NCI-H2227 (cell line): ENCODE measurements around the gene SUSD1.

Experiments used
- DNase-seq: peaks from one replicate; lab custom pipeline; 2025; ENCODE audit not compliant: unreplicated experiment; lab: John Stamatoyannopoulos, UW

Gene SUSD1

DNA sequence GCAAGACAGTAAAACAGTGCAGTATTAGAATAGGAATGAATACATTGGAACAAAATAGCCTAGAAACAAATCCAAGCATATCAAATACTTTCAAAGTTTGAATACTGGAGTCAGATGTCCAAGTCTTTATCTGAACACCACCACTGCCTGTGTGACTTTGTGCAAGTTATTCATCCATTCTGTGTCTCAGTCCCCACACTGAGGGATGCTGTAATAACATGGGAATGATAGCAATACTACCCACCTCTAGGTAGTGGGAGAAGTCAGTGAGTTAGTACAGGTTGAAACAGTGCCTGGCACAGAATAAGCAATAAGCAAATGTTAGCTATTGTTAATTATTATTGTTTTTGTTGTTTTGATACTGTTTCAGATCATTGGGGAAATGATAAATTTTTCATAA is 130.9 kb downstream of the SUSD1 start:
- DNase-seq, result no peak

DNA sequence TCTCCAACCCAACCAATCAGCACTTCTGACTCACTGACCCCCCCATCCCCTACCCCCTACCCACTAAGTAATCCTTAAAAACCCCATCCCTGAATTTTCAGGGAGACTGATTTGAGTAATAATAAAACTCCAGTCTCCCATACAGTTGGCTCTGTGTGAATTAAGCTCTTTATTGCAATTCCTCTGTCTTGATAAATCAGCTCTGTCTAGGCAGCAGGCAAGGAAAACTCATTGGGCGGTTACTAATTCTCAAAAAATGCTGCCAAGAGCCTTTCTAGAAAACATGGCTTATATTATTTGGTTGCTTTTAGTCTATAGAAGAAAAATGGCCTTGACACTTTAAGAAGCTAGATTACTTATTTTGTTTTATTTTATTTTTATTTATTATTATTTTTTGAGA is 131.7 kb downstream of the SUSD1 start:
- no peak for DNase-seq

DNA sequence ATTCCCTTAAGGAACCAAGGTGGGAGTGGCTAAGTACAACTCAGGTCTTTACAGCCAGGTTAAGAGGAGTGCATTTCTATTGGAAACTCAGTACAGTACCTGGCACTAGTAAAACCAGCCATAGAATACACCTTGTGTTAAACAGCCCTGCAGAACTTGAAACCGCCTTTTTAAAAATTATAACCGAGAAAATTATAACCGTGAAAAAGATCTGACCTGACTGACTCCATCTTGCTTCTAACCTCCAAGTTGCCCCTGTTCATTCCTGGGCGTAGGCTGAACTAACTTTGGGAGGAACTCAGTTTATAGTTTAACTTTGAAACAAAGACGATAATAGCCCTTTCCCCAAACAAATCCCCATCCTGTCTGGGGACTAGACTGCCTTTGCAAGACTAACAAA is 132.3 kb downstream of the SUSD1 start:
- DNase-seq, result no peak

DNA sequence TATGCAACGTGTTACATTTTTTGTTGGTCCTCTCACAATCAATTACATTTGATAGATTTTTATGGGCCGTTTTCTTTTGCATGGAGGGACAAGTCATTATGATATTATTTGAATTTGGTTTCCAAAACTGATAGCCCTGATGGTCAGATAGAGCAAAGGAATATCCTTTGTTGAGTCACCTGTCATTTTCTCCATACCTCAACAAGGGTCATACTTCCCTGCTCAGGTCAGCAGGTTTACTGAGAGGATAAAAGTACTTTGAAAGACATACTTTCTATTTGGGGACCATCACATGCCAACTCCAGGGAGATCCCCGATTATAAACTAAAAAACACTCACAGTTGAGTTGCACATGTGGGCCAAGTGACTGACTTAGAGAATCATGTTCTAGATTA is 132.9 kb downstream of the SUSD1 start:
- DNase-seq, result no peak

DNA sequence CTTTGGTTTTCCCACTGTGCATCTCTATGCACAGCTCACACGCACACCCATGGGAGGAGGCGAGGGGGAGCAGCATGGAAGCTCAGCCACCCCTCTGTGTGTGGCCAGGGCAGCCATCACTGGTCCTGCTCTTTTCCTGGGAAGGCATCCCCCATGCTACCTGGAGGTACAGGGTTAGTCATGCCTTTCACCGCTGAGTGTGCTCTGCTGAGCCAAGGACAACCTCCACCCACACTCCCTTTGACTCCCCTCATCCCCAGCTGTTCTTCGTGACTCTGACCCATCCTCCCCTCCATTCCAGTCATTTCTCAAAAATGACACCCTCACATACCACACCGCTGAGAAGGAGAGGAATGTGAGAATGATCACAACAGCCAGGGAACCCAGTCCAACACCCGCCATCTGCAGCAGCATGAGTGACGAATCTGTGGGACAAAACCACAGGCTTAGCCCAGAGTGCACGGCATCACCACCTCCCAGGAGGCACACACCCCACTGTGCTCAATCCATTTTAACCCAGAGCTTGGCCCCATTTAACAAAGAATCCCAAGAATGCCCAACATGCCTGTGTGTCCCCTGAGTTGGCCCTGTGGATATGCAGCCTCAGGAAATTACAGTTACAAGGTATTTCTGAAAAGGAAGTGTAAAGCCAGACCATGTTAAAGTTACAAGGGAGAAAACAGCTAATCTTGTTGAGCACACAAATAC is 133.4 kb downstream of the SUSD1 start:
- DNase-seq, result no peak

DNA sequence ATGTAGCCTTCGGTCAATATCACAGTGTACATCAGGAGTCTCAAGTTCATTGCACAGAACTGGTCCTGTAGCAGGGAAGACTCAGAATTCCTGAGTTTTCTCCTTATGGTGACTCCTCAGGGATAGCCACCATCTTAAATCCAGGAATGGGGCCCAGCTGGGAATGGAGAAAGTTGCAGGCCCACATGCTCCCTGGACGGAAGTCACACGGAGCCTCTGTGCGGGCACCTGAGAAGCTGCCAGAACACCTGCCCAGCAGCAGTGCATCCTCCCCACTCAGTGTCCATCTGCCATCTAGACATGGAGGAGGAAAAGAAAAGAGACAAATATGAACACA is 133.9 kb downstream of the SUSD1 start:
- no peak for DNase-seq

DNA sequence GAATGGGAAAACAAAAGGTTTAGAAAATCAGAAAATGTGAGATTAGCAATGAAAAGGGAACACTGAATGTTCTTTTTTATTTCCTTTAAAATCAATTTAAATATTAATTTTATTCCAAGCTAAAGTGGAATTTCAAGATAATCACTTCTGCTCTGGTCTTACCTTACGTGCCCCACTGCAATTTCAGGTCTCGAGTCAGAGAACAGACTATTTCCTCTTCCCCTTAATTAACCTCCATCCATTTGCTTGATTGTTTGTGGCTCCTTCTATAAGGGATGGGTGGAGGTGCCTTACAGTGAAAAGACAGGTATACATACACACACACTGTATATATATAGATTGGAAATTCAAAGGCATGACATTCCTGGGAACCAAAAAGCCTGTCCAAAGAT is 137.1 kb downstream of the SUSD1 start:
- no peak for DNase-seq

DNA sequence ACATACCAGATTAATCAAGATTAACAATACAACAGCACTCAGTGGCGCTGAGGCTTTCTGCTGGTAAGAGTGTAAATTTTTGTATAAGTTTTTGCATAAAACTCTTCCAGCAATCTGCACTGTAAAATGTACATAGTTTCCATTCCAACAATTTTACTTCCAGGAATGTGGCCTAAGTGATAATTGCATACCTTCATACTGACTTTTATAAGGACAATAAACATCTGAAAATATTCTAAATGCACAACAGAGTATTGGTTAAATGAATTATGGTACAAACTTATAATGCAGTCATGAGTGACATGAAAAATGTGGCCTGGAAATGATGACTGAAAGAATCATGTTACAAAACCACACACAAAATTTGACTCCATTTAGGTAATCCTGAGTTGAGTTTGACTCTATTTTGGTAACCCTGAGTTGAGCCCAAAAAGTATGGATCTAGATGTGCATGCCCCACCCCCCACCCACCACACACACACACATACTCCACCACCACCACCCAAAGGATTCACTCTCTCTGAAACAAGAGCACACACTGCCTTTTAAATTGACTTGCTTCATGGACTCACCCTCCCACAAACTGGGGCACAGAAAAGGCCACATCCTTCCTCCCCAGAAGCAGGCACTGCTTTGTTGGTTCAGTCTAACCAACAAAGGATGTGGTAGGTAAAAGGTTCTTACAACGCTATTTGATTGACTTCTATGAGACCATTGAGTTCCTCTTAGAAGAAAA is 137.6 kb downstream of the SUSD1 start:
- no peak for DNase-seq

DNA sequence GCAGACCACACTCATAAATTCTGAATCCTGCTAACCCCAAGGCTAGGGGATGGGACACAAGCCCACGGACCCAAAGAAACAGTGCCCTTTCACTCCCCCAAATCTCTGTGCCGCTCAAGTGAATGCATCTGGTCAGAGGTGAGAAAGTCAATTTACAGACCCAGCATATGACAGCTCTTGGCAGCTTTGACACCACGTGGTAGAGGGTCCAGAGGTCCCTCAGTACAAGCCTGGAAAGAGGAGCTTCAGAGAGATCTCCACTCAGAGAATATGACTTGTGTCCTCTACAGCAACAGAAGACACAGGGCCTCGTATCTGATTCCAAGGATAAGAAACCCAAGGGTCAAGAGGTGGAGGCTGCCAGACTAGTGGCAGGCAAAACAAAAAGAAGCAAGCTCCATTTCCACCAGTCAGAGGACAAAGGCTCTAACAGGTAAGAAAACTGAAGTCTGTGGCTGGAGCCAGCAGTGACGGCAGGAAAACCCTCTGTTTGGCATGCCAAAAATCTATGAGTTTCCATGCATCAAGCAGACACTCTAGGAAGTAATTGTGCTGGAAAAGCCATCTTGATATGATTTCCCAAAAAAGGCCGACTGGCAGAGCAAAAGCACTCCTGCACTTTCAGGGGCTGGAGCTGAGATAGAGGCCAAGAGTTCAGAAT is 139.8 kb downstream of the SUSD1 start:
- no peak for DNase-seq

DNA sequence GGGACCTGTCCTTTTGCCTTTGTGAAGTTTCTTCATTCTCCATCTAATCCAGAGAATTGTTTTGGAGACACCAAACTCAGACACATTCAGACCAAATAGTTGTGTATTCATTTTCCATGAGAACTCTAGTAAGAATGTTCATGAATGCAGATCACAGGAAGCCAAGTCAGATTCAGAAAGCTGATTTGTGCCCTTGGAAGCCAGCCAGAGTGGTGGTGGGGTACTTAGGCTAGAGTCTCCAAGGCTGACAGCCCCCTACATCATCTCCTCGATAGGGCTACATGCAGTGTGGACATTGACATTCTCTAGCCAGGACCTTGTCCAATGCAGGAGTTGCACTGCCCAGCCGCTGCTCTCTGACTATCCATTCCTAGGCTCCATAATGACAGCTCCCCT is 140.9 kb downstream of the SUSD1 start:
- no peak for DNase-seq

DNA sequence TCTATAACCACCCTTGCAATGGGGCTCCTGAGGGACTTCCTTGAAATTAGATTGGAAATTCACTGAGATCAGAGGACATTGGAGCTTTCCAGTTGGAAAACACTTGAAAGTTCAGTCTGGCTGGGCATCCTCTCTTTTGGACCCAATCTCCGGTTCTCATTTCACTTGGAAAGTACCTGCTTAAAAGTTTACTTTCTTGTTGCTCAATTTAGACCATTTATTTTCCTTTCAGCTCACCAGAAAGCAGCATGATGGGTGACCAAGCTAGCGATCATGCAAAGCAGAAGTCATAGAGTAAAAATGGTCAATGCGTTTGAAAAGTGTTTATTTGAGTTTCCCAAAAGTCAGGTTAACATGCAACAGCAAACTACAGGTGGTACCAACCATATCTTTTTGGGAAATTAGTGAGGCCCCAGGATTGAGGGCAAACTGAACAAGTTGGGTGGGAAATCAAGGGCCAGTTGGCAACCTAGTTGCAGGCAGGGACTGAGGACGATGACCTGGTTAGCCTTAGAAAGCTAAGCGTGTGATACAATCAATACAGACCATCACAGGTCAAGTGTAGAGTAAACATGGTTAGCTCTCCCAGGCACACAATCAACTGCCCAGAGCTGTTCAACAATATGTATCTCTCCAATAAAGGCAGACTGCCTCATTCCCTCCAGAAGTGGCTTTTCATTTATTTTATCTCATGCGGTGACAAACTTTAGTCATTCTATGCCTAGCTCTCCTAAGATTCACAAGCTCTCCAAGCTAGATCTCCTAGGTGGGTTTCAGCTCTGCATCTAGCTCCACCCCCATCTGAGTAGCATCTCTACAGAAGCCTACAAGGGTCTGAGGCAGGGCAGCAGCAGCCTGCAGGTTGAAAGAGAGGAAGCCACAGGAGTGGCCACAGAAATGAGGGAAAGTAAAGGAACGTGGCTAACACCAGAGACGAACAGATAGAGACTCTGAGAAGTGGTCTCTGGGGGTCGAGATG is 141.6 kb downstream of the SUSD1 start:
- DNase-seq, result no peak

DNA sequence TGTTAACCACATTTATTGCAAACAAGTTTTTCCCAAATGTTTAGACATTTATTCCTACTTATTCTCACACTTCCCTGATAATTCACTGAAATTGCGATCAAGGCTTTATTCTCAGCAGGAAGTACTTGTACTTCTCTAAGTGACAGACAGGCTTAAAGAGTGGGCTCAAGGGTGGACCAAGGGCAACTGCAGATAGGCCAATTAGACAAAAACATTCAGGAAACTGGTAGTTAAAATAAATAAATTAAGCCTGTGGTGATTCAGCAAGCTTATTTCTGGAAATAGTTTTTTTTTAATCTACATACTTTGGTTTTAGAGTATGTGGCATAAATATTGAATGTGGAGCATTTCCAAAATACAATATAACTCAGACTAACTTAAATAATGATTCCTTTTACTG is 142.4 kb downstream of the SUSD1 start:
- no peak for DNase-seq

DNA sequence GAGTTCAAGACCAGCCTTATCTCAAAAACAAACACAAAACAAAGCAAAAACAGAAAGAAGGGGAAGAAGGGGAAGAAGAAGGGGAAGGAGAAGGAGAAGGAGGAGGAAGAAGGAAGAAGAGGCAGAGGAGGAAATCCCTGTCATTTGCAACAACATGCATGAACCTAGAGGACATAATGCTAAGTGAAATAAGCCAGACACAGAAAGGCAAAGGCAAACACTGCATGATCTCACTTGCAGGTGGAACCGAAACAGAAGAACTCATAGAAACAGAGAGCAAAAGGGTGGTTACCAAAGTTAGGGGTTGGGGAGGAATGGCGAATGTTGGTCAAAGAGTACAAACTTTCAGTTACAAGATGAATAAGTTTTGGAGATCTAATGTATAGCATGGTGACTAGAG is 143.1 kb downstream of the SUSD1 start:
- DNase-seq, result no peak

DNA sequence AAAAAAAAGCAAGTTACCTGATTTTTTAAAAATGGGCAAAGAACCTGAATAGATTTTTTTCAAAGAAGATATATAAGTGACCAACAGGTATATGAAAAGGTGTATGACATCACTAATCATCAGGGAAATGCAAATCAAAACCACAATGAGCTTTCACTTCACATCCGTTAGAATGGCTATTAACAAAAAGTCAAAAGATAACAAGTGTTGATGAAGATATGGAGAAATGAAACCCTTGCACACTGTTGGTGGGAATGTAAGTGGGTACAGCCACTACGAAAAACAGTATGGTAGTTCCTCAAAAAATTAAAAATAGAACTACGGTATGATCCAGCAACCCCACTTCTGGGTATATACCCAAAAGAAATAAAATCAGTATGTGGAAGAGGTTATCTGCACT is 143.7 kb downstream of the SUSD1 start:
- DNase-seq, result no peak

DNA sequence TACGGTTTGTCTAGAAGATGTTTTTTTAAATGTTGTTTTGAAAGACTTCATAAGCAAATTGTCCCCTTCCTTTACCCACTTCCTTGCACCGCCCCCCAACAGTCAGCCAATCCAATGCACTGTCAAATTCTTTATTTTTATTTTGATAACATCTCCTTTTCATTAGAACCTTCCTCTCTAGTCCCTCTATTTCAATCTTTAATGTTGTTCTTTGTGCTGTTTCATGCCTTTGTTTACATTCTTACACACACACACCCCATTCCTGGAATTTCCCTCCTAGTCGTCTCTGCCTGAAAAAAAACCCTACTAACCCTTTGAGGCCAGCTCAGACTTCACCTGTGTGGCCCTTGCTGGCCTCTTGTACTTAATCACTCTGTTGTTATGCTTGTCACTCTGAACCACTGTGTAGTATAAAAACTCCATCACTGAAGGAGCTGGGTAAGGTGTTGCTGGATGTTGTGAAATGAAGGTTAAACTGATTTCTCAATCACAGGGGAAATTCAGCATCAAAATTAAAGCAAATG is 145.1 kb downstream of the SUSD1 start:
- DNase-seq, result no peak

DNA sequence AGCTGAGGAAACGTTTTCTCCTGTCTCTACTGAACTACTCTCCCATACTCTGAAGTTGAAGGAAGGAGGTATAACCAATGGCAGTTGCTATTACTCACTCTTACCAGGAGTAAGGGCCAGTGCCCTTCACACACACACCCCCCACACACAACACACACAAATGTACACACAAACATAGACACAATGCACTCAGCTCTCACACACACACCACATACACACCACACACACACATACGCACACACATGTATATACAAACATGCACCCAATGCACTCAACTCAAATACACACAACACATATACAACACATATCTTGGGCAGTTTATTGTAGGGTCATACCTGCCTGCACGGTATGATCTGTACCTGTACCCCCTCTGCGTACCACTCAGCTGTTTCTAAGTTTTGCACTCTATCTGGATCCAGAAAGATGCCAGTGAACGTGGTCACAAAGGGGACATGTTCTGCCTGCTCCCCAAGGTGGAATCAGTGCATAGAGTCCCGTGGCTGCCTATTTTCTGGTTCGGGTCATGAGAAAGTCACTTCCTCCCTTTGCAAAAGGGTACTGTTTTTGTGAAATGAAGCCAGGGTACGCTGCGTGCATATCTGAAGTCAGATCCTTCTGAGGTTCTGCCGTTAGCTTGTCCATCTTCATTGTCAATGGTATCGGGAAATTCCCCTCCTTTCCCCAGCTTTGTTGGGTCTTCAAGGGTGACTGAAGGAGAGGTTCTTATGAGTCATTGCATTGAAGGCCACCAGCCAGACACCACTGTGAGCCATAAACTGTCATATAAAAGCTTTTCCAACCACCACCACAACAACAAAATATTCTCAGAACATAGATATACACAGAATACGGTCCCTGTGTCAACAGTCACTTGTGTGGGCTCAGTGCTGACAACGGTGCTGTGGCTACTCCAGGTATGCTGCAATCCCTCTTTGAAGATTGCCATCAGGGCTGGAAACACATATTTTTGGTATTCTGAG is 146.6 kb downstream of the SUSD1 start:
- no peak for DNase-seq

DNA sequence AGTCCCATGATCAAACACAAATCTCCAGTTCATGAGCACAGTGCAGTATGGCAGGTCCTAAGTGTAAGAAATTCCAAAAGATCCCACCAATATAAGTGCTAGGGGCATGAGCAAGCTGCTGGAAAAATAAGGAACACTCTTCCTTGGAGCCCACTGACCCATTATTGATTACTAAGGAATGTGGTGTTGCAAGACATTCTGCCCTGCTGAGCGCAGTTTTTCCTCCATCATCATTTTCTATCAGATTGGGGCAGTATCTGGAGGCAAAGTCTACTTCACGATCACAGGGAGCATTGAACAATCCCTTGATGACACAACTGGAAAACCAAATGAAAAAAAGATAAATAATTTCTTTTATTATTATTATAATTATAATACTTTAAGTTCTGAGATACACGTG is 149.2 kb downstream of the SUSD1 start:
- DNase-seq, result no peak

DNA sequence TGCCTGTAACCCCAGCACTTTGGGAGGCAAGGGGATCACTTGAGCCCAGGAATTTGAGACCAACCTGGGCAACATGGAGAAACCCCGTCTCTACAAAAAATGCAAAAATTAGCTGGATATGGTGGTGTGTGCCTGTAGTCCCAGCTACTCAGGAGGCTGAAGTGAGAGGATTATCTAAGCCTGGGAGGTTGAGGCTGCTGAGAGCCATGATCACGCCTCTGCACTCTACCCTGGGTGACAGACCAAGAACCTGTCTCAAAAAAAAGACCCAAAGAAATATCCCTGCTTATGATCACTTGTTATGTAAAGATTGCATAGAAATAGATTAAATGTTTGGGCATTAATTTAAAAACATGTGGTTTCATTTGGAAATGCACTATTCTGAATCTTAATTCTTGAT is 153.4 kb downstream of the SUSD1 start:
- no peak for DNase-seq

DNA sequence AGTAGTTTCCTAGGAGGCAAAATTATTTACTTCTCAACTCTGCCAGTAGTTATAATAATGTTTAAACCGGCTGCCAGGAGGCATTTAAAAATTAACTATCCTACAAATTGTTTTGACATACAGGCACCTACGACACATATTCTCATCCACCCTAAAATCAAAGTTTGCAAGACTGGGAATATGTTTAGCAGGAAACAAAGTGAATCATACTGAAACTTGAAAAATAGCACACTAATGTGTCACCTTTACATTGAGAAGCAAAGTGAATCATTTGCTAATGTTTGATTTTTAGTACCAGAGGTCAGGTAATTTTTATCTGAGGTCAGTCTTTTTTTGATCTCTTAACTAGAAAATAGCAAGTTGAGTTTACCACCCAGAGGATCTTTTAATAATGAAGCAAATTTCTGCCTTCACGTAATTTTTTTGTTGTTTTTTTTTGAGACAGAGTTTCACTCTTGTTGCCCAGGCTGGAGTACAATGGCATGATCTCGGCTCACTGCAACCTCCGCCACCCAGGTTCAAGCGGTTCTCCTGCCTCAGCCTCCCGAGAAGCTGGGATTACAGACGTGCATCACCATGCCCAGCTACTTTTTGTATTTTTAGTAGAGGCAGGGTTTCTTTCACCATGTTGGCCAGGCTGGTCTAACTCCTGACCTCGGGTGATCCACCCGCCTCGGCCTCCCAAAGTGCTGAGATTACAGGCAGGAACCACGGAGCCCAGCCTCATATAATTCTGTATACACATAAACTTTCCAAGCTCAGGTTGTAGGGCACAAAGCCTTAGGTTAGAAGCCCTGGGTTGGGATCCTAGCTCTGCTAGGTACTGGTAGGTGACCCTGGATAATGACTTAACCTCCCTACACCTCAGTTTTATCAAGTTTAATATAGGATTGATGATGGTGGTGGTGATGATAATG is 154.2 kb downstream of the SUSD1 start:
- no peak for DNase-seq
